HCT116 (cell line): ENCODE data around the gene F10. TPM values are rescaled to one million over a fixed set of nuclear protein-coding genes. Genes with fewer than 3 reads are reported as not detected.

ENCODE experiments used
- ATAC-seq: fragments of 200-7000 bp; cut with Tn5 transposase; 2 replicates; pipeline ENCODE4 v1.9.1; 2020; ENCODE audit warnings: mild to moderate bottlenecking, moderate library complexity
- BruUV-seq: library from RNA; stranded (reverse); fragments of 400-500 nt; replicated peaks from 2 replicates; lab custom pipeline; 2021; lab: Mats Ljungman, UMichigan
- CTCF ChIA-PET: fragments of 300-600 bp; sonication (Branson Sonifier 250); formaldehyde crosslinking; loops from one replicate; lab custom pipeline; 2021; ENCODE audit warnings: antibody characterized with exemption; lab: Charles Lee
- POLR2A ChIA-PET: fragments of 300-600, 350-600 bp; sonication (Branson Sonifier 250); formaldehyde crosslinking; loops from one replicate; lab custom pipeline; 2021; ENCODE audit warnings: antibody characterized with exemption; lab: Charles Lee
- RAD21 ChIA-PET, 2 experiments: fragments of 300-600 bp; sonication (Branson Sonifier 250); formaldehyde crosslinking; loops; one replicate each; lab custom pipeline; 2023; ENCODE audit warnings: low total read pairs in 2 of 2; ENCODE audit not compliant: uncharacterized antibody in 2 of 2, unreplicated experiment in 2 of 2, low non-redundant PET in 1 of 2; lab: Charles Lee
- DNase-seq: peaks from one replicate; pipeline ENCODE4 v3.0.0-alpha.2; 2010; ENCODE audit warnings: low read depth, low spot score
- H2AFZ ChIP-seq: fragments of 200-600 bp; shearing (Covaris generic), sonication (generic); 2 replicates; pipeline ENCODE4 v1.6.1; 2017; ENCODE audit warnings: low read depth, mixed run types, mixed read lengths, antibody characterized with exemption, low read length; ENCODE audit not compliant: poor library complexity, severe bottlenecking
- H3K27ac ChIP-seq: 2 replicates; pipeline ENCODE4 v1.5.1; 2012; ENCODE audit warnings: low read depth, low read length
- H3K27me3 ChIP-seq: fragments of 200-600 bp; sonication (generic); 2 replicates; pipeline ENCODE4 v1.6.1; 2016; ENCODE audit warnings: mixed run types, low read length, mixed read lengths; ENCODE audit not compliant: insufficient read depth
- H3K36me3 ChIP-seq, 2 experiments: fragments of 200-500 bp in 1 of 2; fragments of 200-600 bp in 1 of 2; sonication (Bioruptor generic) in 1 of 2; sonication (generic) in 1 of 2; 2 replicates each; pipeline versions ENCODE4 v1.5.1 to v1.6.1; 2014 to 2016; ENCODE audit warnings: low read length in 2 of 2, inconsistent platforms in 1 of 2, mixed read lengths in 1 of 2, mixed run types in 1 of 2; ENCODE audit not compliant: insufficient read depth in 2 of 2, control insufficient read depth in 1 of 2
- H3K4me1 ChIP-seq, 2 experiments: fragments of 200-600 bp in 1 of 2; sonication (generic) in 1 of 2; 2 replicates each; pipeline versions ENCODE4 v1.5.1 to v1.6.1; 2012 to 2017; ENCODE audit warnings: low read length in 2 of 2, inconsistent platforms in 1 of 2, mild to moderate bottlenecking in 1 of 2, mixed read lengths in 1 of 2, mixed run types in 1 of 2, moderate library complexity in 1 of 2; ENCODE audit not compliant: insufficient read depth in 2 of 2, control insufficient read depth in 1 of 2
- H3K4me2 ChIP-seq: fragments of 200-600 bp; sonication (generic); 2 replicates; pipeline ENCODE4 v1.6.1; 2017; ENCODE audit warnings: mixed run types, low read length, mixed read lengths
- H3K4me3 ChIP-seq, 2 experiments: fragments of 200-600 bp in 1 of 2; sonication (generic) in 1 of 2; replicated peaks in 1 of 2; 2 replicates each; pipeline ENCODE4 v1.5.1; 2011 to 2016; ENCODE audit warnings: low read length in 2 of 2, control low read depth in 1 of 2, low read depth in 1 of 2, mild to moderate bottlenecking in 1 of 2, mixed read lengths in 1 of 2, mixed run types in 1 of 2
- H3K79me2 ChIP-seq: fragments of 200-600 bp; sonication (generic); 2 replicates; pipeline ENCODE4 v1.6.1; 2017; ENCODE audit warnings: mild to moderate bottlenecking, mixed run types, low read length, moderate library complexity, mixed read lengths; ENCODE audit not compliant: insufficient read depth
- H3K9ac ChIP-seq: fragments of 200-600 bp; sonication (generic); 2 replicates; pipeline ENCODE4 v1.6.1; 2016; ENCODE audit warnings: low read length, mixed read lengths
- H3K9me2 ChIP-seq: fragments of 200-600 bp; sonication (generic), shearing (Covaris generic); 2 replicates; pipeline ENCODE4 v1.6.1; 2017; ENCODE audit warnings: mixed run types, mild to moderate bottlenecking, moderate library complexity; ENCODE audit not compliant: insufficient read depth
- H3K9me3 ChIP-seq, 2 experiments: fragments of 200-500 bp in 1 of 2; fragments of 200-600 bp in 1 of 2; sonication (Bioruptor generic) in 1 of 2; sonication (generic) in 1 of 2; 2 replicates each; pipeline ENCODE4 v1.6.1; 2014 to 2017; ENCODE audit warnings: low read length in 2 of 2, mixed read lengths in 2 of 2, inconsistent platforms in 1 of 2, low read depth in 1 of 2, mild to moderate bottlenecking in 1 of 2, mixed run types in 1 of 2, moderate library complexity in 1 of 2; ENCODE audit not compliant: control insufficient read depth in 1 of 2, insufficient read depth in 1 of 2
- H4K20me1 ChIP-seq: fragments of 200-600 bp; sonication (generic), shearing (Covaris generic); 2 replicates; pipeline ENCODE4 v1.6.1; 2017; ENCODE audit warnings: mixed run types, mild to moderate bottlenecking, moderate library complexity; ENCODE audit not compliant: insufficient read depth
- CBX3 ChIP-seq: IDR thresholded peaks from 2 replicates; pipeline ENCODE4 v1.6.1; 2012; ENCODE audit warnings: low read depth
- CEBPB ChIP-seq: IDR thresholded peaks from 2 replicates; pipeline ENCODE4 v1.6.1; 2012; ENCODE audit warnings: low read depth
- EGR1 ChIP-seq: IDR thresholded peaks from 2 replicates; pipeline ENCODE4 v1.6.1; 2012; ENCODE audit warnings: low read depth
- ELF1 ChIP-seq: IDR thresholded peaks from 2 replicates; pipeline ENCODE4 v1.6.1; 2012; ENCODE audit warnings: low read depth, borderline replicate concordance
- EZH2phosphoT487 ChIP-seq: fragments of 200-600 bp; IDR thresholded peaks from 2 replicates; pipeline ENCODE4 v1.6.1; 2018; ENCODE audit warnings: antibody characterized with exemption, borderline replicate concordance
- FOSL1 ChIP-seq: IDR thresholded peaks from 2 replicates; pipeline ENCODE4 v1.6.1; 2012; ENCODE audit warnings: low read depth
- JUND ChIP-seq: IDR thresholded peaks from 2 replicates; pipeline ENCODE4 v1.6.1; 2012
- POLR2AphosphoS5 ChIP-seq: IDR thresholded peaks from 2 replicates; pipeline ENCODE4 v1.6.1; 2011; ENCODE audit warnings: mild to moderate bottlenecking, low read depth, low read length, moderate library complexity
- RAD21 ChIP-seq: IDR thresholded peaks from 2 replicates; pipeline ENCODE4 v1.6.1; 2012; ENCODE audit warnings: low read depth, mild to moderate bottlenecking
- SRF ChIP-seq: IDR thresholded peaks from 2 replicates; pipeline ENCODE4 v1.6.1; 2012; ENCODE audit warnings: low read depth
- YY1 ChIP-seq: IDR thresholded peaks from 2 replicates; pipeline ENCODE4 v1.6.1; 2011; ENCODE audit warnings: low read length, low read depth, moderate library complexity, mild to moderate bottlenecking; ENCODE audit not compliant: insufficient replicate concordance; ENCODE audit errors: extremely low read depth
- ZFX ChIP-seq: fragments of 450-650 bp; IDR thresholded peaks from 2 replicates; pipeline ENCODE4 v1.6.1; 2017
- intact Hi-C: fragments of 100-400 bp; cut with micrococcal nuclease; formaldehyde crosslinking; loops from 2 replicates; pipeline ENCODE4 v1.10.0; 2022
- total RNA-seq: library from RNA; stranded (reverse); gene quantifications from one replicate; pipeline ENCODE4 v1.2.1, GENCODE V29; 2021; ENCODE audit not compliant: unreplicated experiment
- TF ChIP-seq, protein P1 (sequence below), 3 experiments: fragments of 200-600 bp in 1 of 3; sonication (generic) in 1 of 3; IDR thresholded peaks in 2 of 3; conservative IDR thresholded peaks in 1 of 3; 2 replicates each; pipeline ENCODE4 v1.5.1; 2012 to 2017; ENCODE audit warnings: low read depth in 2 of 3, low read length in 2 of 3, antibody characterized with exemption in 1 of 3, borderline replicate concordance in 1 of 3, control low read depth in 1 of 3, mild to moderate bottlenecking in 1 of 3, mixed read lengths in 1 of 3, mixed run types in 1 of 3, moderate library complexity in 1 of 3; ENCODE audit not compliant: insufficient read depth in 1 of 3
- TF ChIP-seq, protein P2 (sequence below): IDR thresholded peaks from 2 replicates; pipeline ENCODE4 v1.6.1; 2012; ENCODE audit warnings: low read depth
- TF ChIP-seq, protein P3 (sequence below): IDR thresholded peaks from 2 replicates; pipeline ENCODE4 v1.6.1; 2012

The F10 gene
- total RNA-seq, 1 experiment from 2014 or later = 4.0 TPM

DNA sequence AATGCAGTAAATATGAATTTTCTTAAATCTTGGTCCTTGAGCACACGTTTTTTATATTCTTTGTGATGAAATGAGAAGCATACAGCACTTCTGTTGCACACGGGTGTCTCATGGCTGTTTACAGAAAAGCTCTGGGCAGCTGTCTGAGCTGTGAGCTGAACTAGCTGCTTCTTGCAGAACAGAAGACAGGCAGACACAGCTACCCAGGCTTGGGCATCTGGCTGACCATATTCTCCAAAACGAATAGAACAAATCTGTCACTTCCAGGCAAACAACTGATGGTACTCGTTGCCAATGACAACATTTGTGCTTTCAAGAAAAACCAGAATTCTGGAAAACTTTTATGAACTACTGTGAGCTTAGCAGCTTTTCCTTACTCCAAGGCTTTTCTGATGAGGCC lies 69.7 kb downstream of the F10 start:
- no peak overlapping the region for H2AFZ ChIP-seq
- H3K27ac ChIP-seq = no peak overlapping the region
- H3K9me2 ChIP-seq = no peaks in the 10 kb centered on the region
- ATAC-seq = no peak
- no TSS peak for BruUV-seq
- peaks cover 11 to 17% of the 10 kb centered on the region in 2 experiments for H3K4me1 ChIP-seq
- DNase-seq = no peak
- H3K4me2 ChIP-seq = no peak overlapping the region
- H3K27me3 ChIP-seq = no peaks in the 10 kb centered on the region
- TF ChIP-seq CBX3 = no peak
- TF ChIP-seq SRF = no peak
- TF ChIP-seq EZH2phosphoT487 = no peak
- TF ChIP-seq FOSL1 = no peak
- no peak for TF ChIP-seq ZFX
- intact Hi-C loops = no loop called here
- ChIA-PET POLR2A (no interaction called here), RAD21 (no interaction called here), CTCF (no interaction called here)
- H3K9me3 ChIP-seq = no peaks in the 10 kb centered on the region
- H3K4me3 ChIP-seq = no peak overlapping the region
- H3K36me3 ChIP-seq = peaks cover 43 to 77% of the 10 kb centered on the region in 2 experiments
- H3K9ac ChIP-seq = no peak overlapping the region
- no peaks in the 10 kb centered on the region; the same call in 1 of the 2 replicates for H4K20me1 ChIP-seq
- peaks cover 22% of the 10 kb centered on the region for H3K79me2 ChIP-seq

DNA sequence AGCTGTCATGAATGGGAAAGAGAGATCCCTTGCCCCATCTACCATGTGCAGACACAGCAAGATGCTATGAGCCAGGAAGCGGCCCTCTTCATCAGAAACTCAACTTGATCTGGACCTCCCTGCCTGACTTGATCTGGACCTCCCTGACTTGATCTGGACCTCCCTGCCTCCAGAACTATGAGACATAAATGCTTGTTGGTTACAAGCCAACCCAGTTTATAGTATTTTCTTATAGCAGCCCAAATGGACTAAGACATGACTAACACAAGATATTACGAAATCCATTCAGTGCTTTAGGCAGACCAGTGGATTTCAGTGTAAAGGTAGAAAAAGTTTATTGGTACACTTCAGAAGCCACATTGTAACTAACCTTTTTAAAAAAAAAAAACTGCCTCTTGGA lies 70.3 kb downstream of the F10 start:
- Histone ChIP-seq H3K36me3 (peaks cover 49 to 82% of the 10 kb centered on the region in 2 experiments), H3K27ac (no peak overlapping the region), H3K9me2 (no peaks in the 10 kb centered on the region), H4K20me1 (no peaks in the 10 kb centered on the region; the same call in 1 of the 2 replicates), H3K4me2 (no peak overlapping the region), H2AFZ (no peak overlapping the region), H3K79me2 (peaks cover 26% of the 10 kb centered on the region), H3K27me3 (no peaks in the 10 kb centered on the region), H3K9me3 (no peaks in the 10 kb centered on the region), H3K4me3 (no peak overlapping the region)
- ATAC-seq = no peak
- RAD21 ChIA-PET = no interaction called here
- no TSS peak for BruUV-seq
- intact Hi-C loops = no loop called here
- no peak for TF ChIP-seq FOSL1
- no peak for TF ChIP-seq RAD21
- TF ChIP-seq JUND = no peak
- TF ChIP-seq CEBPB = no peak
- TF ChIP-seq, protein P1, sequence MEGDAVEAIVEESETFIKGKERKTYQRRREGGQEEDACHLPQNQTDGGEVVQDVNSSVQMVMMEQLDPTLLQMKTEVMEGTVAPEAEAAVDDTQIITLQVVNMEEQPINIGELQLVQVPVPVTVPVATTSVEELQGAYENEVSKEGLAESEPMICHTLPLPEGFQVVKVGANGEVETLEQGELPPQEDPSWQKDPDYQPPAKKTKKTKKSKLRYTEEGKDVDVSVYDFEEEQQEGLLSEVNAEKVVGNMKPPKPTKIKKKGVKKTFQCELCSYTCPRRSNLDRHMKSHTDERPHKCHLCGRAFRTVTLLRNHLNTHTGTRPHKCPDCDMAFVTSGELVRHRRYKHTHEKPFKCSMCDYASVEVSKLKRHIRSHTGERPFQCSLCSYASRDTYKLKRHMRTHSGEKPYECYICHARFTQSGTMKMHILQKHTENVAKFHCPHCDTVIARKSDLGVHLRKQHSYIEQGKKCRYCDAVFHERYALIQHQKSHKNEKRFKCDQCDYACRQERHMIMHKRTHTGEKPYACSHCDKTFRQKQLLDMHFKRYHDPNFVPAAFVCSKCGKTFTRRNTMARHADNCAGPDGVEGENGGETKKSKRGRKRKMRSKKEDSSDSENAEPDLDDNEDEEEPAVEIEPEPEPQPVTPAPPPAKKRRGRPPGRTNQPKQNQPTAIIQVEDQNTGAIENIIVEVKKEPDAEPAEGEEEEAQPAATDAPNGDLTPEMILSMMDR (IDR thresholded peaks at IDR 0.05 in 2 of 3, conservative IDR thresholded peaks at IDR 0.05 in 1 of 3; ENCODE audit: borderline replicate concordance in 1 of 3, insufficient read depth in 1 of 3, low read depth in 2 of 3, low read length in 2 of 3) = no peak
- TF ChIP-seq ELF1 = no peak
- no peak for TF ChIP-seq YY1
- TF ChIP-seq, protein P2, sequence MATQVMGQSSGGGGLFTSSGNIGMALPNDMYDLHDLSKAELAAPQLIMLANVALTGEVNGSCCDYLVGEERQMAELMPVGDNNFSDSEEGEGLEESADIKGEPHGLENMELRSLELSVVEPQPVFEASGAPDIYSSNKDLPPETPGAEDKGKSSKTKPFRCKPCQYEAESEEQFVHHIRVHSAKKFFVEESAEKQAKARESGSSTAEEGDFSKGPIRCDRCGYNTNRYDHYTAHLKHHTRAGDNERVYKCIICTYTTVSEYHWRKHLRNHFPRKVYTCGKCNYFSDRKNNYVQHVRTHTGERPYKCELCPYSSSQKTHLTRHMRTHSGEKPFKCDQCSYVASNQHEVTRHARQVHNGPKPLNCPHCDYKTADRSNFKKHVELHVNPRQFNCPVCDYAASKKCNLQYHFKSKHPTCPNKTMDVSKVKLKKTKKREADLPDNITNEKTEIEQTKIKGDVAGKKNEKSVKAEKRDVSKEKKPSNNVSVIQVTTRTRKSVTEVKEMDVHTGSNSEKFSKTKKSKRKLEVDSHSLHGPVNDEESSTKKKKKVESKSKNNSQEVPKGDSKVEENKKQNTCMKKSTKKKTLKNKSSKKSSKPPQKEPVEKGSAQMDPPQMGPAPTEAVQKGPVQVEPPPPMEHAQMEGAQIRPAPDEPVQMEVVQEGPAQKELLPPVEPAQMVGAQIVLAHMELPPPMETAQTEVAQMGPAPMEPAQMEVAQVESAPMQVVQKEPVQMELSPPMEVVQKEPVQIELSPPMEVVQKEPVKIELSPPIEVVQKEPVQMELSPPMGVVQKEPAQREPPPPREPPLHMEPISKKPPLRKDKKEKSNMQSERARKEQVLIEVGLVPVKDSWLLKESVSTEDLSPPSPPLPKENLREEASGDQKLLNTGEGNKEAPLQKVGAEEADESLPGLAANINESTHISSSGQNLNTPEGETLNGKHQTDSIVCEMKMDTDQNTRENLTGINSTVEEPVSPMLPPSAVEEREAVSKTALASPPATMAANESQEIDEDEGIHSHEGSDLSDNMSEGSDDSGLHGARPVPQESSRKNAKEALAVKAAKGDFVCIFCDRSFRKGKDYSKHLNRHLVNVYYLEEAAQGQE = no peak
- no peak for TF ChIP-seq EGR1
- TF ChIP-seq, protein P3, sequence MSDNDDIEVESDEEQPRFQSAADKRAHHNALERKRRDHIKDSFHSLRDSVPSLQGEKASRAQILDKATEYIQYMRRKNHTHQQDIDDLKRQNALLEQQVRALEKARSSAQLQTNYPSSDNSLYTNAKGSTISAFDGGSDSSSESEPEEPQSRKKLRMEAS = no peak
- TF ChIP-seq POLR2AphosphoS5 = no peak
- TF ChIP-seq SRF = no peak
- TF ChIP-seq, all 23 proteins: peak for 0
- POLR2A ChIA-PET = no interaction called here
- no peak overlapping the region for H3K9ac ChIP-seq
- CTCF ChIA-PET = no interaction called here
- no peak for DNase-seq
- peaks cover 7 to 11% of the 10 kb centered on the region in 2 experiments for H3K4me1 ChIP-seq
